Measurements from ENCODE around the gene KRTAP2-1.

- TF ChIP-seq CTCF (IDR thresholded peaks at IDR 0.05) (no peak), POLR2AphosphoS5 (IDR thresholded peaks at IDR 0.05) (no peak), EP300 (IDR thresholded peaks at IDR 0.05) (no peak)
These were observed 14.8 kb upstream of the KRTAP2-1 start for GRCh38 chr17:41061964-41062363.

Measured in suprapubic skin (tissue), 4 donors.